Endothelial cell (in vitro differentiated cells): ENCODE results near the gene SERPINA3. TPM values are rescaled to one million over a fixed set of nuclear protein-coding genes. Genes with fewer than 3 reads are reported as not detected.

Experiments used
- DNase-seq: peaks from one replicate; pipeline ENCODE4 v3.0.0; 2021; ENCODE audit warnings: low spot score
- H3K27ac Mint-ChIP-seq: one replicate; pipeline ENCODE4 v1.8.0; 2021; ENCODE audit warnings: mixed read lengths, inconsistent platforms; ENCODE audit not compliant: unreplicated experiment
- H3K27me3 Mint-ChIP-seq: one replicate; pipeline ENCODE4 v1.8.0; 2021; ENCODE audit warnings: mild to moderate bottlenecking, moderate library complexity, mixed read lengths, inconsistent platforms; ENCODE audit not compliant: unreplicated experiment
- H3K36me3 Mint-ChIP-seq: one replicate; pipeline ENCODE4 v1.8.0; 2021; ENCODE audit warnings: mild to moderate bottlenecking, low read depth, mixed read lengths, inconsistent platforms; ENCODE audit not compliant: unreplicated experiment
- H3K4me1 Mint-ChIP-seq: one replicate; pipeline ENCODE4 v1.8.0; 2021; ENCODE audit warnings: mild to moderate bottlenecking, mixed read lengths, inconsistent platforms; ENCODE audit not compliant: unreplicated experiment
- H3K4me3 Mint-ChIP-seq: one replicate; pipeline ENCODE4 v1.8.0; 2021; ENCODE audit warnings: mild to moderate bottlenecking, mixed read lengths, inconsistent platforms; ENCODE audit not compliant: unreplicated experiment
- H3K9me3 Mint-ChIP-seq: one replicate; pipeline ENCODE4 v1.8.0; 2021; ENCODE audit warnings: mixed read lengths, inconsistent platforms; ENCODE audit not compliant: unreplicated experiment
- total RNA-seq: library from RNA; stranded (reverse); fragmentation: NEBNext Ultra II Directional; extraction: Animal tissue kit (Norgen Biotek cat#: 25700); gene quantifications from one replicate; pipeline ENCODE4 v1.2.1, GENCODE V29; 2021; ENCODE audit not compliant: unreplicated experiment
- TF ChIP-seq, protein P1 (sequence below): fragments of 200-600 bp; sonication (generic); IDR thresholded peaks from one replicate; pipeline ENCODE4 v1.5.0; 2021; ENCODE audit warnings: antibody characterized with exemption; ENCODE audit not compliant: unreplicated experiment

Gene SERPINA3
- total RNA-seq, 1 donor from 2014 or later: not detected

- TF ChIP-seq, protein P1, sequence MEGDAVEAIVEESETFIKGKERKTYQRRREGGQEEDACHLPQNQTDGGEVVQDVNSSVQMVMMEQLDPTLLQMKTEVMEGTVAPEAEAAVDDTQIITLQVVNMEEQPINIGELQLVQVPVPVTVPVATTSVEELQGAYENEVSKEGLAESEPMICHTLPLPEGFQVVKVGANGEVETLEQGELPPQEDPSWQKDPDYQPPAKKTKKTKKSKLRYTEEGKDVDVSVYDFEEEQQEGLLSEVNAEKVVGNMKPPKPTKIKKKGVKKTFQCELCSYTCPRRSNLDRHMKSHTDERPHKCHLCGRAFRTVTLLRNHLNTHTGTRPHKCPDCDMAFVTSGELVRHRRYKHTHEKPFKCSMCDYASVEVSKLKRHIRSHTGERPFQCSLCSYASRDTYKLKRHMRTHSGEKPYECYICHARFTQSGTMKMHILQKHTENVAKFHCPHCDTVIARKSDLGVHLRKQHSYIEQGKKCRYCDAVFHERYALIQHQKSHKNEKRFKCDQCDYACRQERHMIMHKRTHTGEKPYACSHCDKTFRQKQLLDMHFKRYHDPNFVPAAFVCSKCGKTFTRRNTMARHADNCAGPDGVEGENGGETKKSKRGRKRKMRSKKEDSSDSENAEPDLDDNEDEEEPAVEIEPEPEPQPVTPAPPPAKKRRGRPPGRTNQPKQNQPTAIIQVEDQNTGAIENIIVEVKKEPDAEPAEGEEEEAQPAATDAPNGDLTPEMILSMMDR: no peak
- Mint-ChIP-seq H3K4me3 (no peak overlapping the region), H3K27me3 (peaks cover 9% of the 10 kb centered on the region), H3K9me3 (no peaks in the 10 kb centered on the region), H3K4me1 (no peaks in the 10 kb centered on the region), H3K36me3 (no peaks in the 10 kb centered on the region), H3K27ac (no peak overlapping the region)
- DNase-seq: no peak
Measured at GRCh38 chr14:94631050-94631449, 18.9 kb downstream of the SERPINA3 start.

GRCh38 chr14:94631536-94632304 is 19.5 kb downstream of the SERPINA3 start:
- TF ChIP-seq, protein P1: no peak
- no peak for DNase-seq
- Mint-ChIP-seq H3K9me3 (no peaks in the 10 kb centered on the region), H3K36me3 (no peaks in the 10 kb centered on the region), H3K27me3 (peaks cover 9% of the 10 kb centered on the region), H3K4me1 (no peaks in the 10 kb centered on the region), H3K27ac (no peak overlapping the region), H3K4me3 (no peak overlapping the region)

- Mint-ChIP-seq H3K4me1 (no peaks in the 10 kb centered on the region), H3K9me3 (no peaks in the 10 kb centered on the region), H3K36me3 (no peaks in the 10 kb centered on the region), H3K27ac (no peak overlapping the region), H3K4me3 (no peak overlapping the region), H3K27me3 (peaks cover 9% of the 10 kb centered on the region)
- TF ChIP-seq, protein P1: no peak
- DNase-seq: no peak
Measured at GRCh38 chr14:94632305-94632590, 20.1 kb downstream of the SERPINA3 start.

GRCh38 chr14:94633121-94633520 is 20.9 kb downstream of the SERPINA3 start:
- Mint-ChIP-seq H3K9me3 (no peaks in the 10 kb centered on the region), H3K36me3 (no peaks in the 10 kb centered on the region), H3K27ac (no peak overlapping the region), H3K4me1 (no peaks in the 10 kb centered on the region), H3K27me3 (peaks cover 9% of the 10 kb centered on the region), H3K4me3 (no peak overlapping the region)
- TF ChIP-seq, protein P1: no peak
- DNase-seq: no peak

GRCh38 chr14:94635154-94635553 is 23.0 kb downstream of the SERPINA3 start:
- Mint-ChIP-seq H3K9me3 (no peaks in the 10 kb centered on the region), H3K27ac (no peak overlapping the region), H3K4me1 (no peaks in the 10 kb centered on the region), H3K36me3 (no peaks in the 10 kb centered on the region), H3K4me3 (no peak overlapping the region), H3K27me3 (peaks cover 11% of the 10 kb centered on the region)
- DNase-seq: no peak
- TF ChIP-seq, protein P1: no peak
